GM19193 (cell line): ENCODE results near the gene BCL2L14.

ENCODE experiments used
- POLR2A ChIP-seq: IDR thresholded peaks from 4 replicates; pipeline ENCODE4 v1.6.1; 2011; ENCODE audit not compliant: insufficient read depth, insufficient read length; ENCODE audit errors: extremely low read depth

BCL2L14 gene

GRCh38 chr12:12070674-12071656 is at the start of gene BCL2L14:
Gene BCL2L14, plus strand, starts transcription at chr12:12070939. Its CDS starts 8,367 bp downstream, at chr12:12079306.
- no peak for TF ChIP-seq POLR2A

GRCh38 chr12:12022306-12022936 is 48.3 kb upstream of the BCL2L14 start:
- no peak for TF ChIP-seq POLR2A

- TF ChIP-seq POLR2A: no peak
Measured at GRCh38 chr12:12023456-12023855, 47.3 kb upstream of the BCL2L14 start.

- TF ChIP-seq POLR2A: no peak
Measured at GRCh38 chr12:12024911-12025682, 45.6 kb upstream of the BCL2L14 start.

GRCh38 chr12:12025799-12026386 is 44.8 kb upstream of the BCL2L14 start:
- no peak for TF ChIP-seq POLR2A

- no peak for TF ChIP-seq POLR2A
Measured at GRCh38 chr12:12028668-12029402, 41.9 kb upstream of the BCL2L14 start.

GRCh38 chr12:12029653-12030052 is 41.1 kb upstream of the BCL2L14 start:
- no peak for TF ChIP-seq POLR2A

GRCh38 chr12:12032260-12032791 is 38.4 kb upstream of the BCL2L14 start:
- TF ChIP-seq POLR2A: no peak

- TF ChIP-seq POLR2A: no peak
Measured at GRCh38 chr12:12032851-12033797, 37.6 kb upstream of the BCL2L14 start.

GRCh38 chr12:12033824-12034223 is 36.9 kb upstream of the BCL2L14 start:
- TF ChIP-seq POLR2A: no peak

- TF ChIP-seq POLR2A: no peak
Measured at GRCh38 chr12:12034344-12034743, 36.4 kb upstream of the BCL2L14 start.

- no peak for TF ChIP-seq POLR2A
Measured at GRCh38 chr12:12035229-12035628, 35.5 kb upstream of the BCL2L14 start.

- no peak for TF ChIP-seq POLR2A
Measured at GRCh38 chr12:12036901-12037300, 33.8 kb upstream of the BCL2L14 start.

GRCh38 chr12:12039897-12040296 is 30.8 kb upstream of the BCL2L14 start:
- no peak for TF ChIP-seq POLR2A
